Skeletal muscle cell (primary cell): ENCODE measurements around the gene RIIAD1.

Source experiments
- DNase-seq: peaks from one replicate; pipeline ENCODE4 v3.0.0-alpha.2; 2010; ENCODE audit warnings: low read depth
- H3K4me3 ChIP-seq: 2 replicates; pipeline ENCODE4 v1.5.1; 2011; ENCODE audit warnings: low read depth, mild to moderate bottlenecking, control low read depth, low read length, moderate library complexity

RIIAD1 gene

DNA sequence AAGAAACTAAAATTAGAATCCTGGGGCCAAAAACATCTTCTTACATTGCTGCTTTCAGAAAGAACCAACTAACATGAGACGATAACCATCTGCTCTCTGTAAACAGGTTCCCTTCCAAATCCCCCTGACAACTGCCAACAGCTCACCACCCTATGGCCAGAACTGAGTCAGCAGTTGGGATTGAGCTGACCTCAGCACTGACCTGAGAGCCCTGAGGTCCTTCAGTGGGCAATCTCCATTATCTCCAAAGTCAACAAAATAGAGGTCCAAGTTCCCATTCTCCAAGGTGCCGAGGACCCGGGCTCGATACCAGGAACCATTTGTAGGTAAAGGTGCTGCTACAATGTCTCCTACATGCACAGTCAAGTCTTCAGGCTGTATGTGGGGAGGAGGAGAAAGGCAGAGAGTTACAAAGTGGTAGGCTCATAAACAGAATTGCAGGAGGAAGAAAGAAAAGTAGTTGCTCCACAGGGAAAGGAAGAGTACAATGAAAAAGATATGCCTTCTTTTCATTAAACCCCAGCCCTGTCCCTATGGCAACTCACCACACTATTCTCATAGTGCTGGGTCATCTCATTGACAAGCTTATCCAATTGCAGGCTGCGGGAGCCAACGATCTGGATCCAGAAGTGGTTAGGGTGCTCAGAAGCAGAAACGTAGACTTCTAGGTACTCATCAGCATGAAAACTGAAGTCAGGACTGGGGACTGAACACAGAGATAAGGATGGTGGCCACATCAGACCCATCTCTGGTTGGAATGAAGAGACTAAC is 54.8 kb downstream of the RIIAD1 start:
- DNase-seq, result no peak
- no peak overlapping the region for H3K4me3 ChIP-seq

DNA sequence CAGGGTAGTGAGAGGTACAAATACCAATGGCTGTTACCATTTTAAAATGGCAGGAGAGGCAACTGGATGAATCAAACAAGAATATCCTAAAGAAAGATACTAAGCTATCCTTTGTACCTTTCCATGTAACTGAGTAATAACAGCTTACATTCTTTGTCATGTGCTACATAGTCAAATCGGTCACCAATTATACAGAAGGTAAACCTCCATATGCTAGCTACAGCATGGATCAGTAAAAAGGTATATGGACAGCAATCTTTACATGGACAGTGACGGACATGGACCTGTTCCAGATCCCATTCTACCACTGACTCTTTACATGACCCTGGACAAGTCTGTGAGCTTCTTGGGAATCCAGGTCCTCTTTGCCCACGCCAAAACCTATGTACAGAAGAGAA is 55.3 kb downstream of the RIIAD1 start:
- H3K4me3 ChIP-seq, result no peak overlapping the region
- DNase-seq, result no peak

DNA sequence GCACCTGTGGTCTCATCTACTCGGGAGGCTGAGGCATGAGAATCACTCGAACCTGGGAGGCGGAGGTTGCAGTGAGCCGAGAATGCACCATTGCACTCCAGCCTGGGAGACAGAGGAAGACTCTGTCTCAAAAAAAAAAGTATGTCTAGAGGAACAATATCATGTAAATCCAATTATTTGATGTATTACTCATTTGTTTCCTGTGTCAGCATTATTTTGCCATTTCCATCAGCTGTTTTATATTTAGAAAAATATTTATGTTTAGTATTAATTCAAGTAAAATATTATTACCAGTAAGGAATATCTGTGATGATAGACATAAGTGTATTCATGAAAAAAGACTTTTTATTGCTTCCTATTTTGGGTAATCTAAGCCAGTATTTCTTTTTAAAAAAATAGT is 56.0 kb downstream of the RIIAD1 start:
- DNase-seq, result no peak
- H3K4me3 ChIP-seq, result no peak overlapping the region
